Coronary artery (tissue), 2 donors: ENCODE results near the gene SDK2.
A peak's percentile ranks its signal among the peaks of the same experiment; 100 is the strongest.

Source experiments
- DNase-seq: peaks from one replicate; pipeline ENCODE4 v3.0.0-alpha.2; 2017; ENCODE audit warnings: low spot score
- H3K27ac ChIP-seq, 2 donors: fragments of 200-600 bp; sonication (generic); one replicate each; pipeline ENCODE4 v1.5.1; 2016 to 2019
- H3K4me3 ChIP-seq: fragments of 200-600 bp; sonication (generic); 2 replicates; pipeline ENCODE4 v1.5.1; 2016; ENCODE audit warnings: mild to moderate bottlenecking, moderate library complexity
- TF ChIP-seq, protein P1 (sequence below): fragments of 200-600 bp; sonication (generic); IDR thresholded peaks from one replicate; pipeline ENCODE4 v1.5.1; 2019; ENCODE audit warnings: antibody characterized with exemption

The SDK2 gene

DNA sequence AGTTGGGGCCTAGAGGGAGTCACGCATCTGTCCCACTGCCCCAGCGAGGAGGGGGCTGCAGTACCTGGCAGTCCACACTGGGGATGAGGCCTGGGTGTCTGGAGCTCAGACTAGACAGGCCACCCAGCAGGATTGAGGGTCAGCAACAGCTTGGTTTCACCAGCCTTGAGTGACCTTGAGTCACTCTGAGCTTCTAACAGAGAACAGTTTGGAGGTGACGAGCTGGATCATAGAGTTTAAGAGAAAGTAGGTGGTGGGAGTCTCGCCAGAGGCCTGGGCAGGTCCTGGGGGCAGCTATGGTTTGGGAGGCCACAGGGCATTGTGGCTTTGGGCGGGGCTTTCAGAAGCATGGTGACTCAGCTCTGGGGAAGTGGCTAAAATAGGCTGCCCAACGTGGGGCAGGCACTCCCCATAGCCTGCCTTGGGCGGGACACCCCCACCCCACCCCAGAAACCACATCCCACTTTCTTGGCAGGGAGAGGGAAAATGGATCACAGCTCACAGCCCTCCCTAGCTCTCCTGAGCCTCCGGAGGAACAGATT is 352.9 kb downstream of the SDK2 start:
- Histone ChIP-seq H3K4me3 (peak overlapping the region; percentile 60), H3K27ac (peak overlapping the region; percentile 95 to 97)
- TF ChIP-seq, protein P1, sequence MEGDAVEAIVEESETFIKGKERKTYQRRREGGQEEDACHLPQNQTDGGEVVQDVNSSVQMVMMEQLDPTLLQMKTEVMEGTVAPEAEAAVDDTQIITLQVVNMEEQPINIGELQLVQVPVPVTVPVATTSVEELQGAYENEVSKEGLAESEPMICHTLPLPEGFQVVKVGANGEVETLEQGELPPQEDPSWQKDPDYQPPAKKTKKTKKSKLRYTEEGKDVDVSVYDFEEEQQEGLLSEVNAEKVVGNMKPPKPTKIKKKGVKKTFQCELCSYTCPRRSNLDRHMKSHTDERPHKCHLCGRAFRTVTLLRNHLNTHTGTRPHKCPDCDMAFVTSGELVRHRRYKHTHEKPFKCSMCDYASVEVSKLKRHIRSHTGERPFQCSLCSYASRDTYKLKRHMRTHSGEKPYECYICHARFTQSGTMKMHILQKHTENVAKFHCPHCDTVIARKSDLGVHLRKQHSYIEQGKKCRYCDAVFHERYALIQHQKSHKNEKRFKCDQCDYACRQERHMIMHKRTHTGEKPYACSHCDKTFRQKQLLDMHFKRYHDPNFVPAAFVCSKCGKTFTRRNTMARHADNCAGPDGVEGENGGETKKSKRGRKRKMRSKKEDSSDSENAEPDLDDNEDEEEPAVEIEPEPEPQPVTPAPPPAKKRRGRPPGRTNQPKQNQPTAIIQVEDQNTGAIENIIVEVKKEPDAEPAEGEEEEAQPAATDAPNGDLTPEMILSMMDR: no peak
- DNase-seq: peak; percentile 92

DNA sequence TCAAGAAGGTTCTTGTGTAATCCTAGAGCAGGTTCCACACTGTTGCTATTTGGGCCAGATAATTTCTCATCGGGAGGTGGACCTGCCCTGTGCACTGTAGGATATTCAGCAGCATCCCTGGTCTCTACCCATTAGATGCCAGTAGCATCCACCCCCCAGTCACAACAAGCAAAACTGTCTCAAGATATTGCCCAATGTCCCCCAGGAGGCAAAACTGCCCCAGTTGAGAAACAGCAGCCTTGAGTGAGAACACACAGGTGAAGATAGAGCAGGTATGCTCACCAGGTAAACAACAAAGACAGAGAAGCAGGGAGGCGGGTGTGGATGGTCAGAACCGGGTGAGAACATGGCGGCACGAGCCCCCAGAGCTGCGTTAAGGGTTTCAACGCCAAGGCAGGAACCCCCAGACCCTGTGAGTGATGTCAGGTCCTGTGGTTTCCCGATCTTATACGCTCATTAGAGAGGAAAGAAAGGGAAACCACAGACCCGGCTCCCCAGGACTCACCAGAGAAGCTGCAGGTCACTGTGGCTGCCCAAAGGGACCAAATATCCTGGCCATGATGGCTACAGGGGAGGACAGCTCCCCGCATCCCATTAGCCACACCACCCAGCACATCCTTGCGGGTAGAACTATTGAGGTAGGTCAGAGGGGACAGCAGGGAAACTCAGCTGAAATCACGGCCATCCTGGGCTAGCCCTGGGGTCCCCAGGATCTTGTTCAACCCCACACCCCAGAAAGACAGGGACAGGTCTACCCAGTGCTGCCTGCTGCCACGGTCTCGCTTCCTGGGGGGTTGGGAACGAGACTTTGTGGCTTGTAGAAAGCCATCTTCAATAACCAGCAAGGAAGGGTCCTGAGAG is 353.6 kb downstream of the SDK2 start:
- no peak for DNase-seq
- TF ChIP-seq, protein P1: no peak
- peak overlapping the region; percentile 95 to 97 for H3K27ac ChIP-seq
- peak overlapping the region; percentile 60 for H3K4me3 ChIP-seq

DNA sequence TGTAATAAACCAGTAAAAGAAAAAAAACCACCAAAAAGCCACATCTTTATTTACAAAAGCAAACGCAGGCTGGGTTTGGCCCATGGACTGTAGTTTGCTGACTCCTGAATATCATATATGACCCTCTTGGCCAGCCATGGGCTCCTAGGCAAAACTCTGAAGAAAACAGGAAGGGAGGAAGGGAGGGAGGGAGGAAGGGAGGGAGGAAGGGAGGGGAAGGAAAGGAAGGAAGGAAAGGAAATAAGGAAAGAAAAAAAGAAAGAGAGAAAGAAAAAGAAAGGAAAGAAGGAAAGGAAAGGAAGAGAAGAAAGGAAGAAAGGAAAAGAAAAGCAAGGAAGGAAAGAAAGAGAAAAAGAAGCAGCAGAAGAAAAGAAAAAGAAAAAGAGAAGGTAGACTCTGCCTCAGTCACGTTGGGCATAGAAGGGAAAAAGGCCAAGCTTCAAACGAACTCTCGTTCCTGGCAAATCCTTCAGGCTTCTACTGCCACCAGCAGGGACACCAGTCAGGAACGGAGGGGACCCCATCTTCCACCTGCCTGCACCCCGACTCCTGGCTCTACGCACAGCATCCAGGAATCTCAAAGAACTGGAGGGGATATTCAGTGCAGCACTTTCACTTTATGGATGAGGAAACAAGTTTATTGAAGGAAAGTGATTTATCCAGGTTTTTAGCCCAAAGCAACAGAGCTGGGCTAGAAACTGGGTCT is 354.5 kb downstream of the SDK2 start:
- H3K4me3 ChIP-seq: no peak overlapping the region

DNA sequence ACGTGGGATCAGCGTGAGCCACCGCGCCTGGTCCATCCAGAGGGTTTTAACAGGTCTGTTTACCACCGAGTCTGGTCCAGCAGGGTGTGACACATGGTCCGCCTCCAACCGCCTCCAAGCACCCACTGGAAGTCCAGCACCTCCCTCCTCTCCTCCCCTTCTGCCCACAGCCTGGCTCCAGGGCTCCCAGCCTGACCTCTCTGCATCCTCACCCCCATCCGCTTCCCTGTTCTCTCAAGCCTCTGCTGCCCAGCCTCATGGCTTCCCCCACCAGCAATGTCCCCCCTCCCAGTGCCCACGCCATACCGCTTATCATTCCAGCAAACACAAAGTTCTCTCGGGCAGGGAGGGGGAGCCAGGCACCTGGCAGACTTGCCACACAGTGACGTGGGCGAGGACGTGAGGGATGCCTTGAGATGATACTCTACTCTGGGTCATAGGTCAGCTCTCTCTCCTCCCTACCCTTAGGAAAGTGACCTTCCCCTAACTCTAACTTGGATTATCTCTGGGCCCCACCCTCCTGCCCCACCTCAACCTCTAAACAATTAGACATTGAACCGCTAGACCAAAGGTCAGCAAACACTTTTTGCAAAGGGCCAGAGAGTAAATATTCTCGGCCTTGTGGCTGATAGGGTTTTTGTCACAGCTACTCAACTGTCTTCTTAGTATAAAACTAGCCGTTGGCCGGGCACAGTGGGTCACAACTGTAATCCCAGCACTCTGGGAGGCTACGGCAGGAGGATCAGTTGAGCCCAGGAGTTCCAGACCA is 355.5 kb downstream of the SDK2 start:
- TF ChIP-seq, protein P1: no peak

More for the DNA sequence above, 354.5 kb downstream of the SDK2 start:
- DNase-seq: no peak
- peak overlapping the region; percentile 95 to 97 for H3K27ac ChIP-seq
- TF ChIP-seq, protein P1: no peak

DNA sequence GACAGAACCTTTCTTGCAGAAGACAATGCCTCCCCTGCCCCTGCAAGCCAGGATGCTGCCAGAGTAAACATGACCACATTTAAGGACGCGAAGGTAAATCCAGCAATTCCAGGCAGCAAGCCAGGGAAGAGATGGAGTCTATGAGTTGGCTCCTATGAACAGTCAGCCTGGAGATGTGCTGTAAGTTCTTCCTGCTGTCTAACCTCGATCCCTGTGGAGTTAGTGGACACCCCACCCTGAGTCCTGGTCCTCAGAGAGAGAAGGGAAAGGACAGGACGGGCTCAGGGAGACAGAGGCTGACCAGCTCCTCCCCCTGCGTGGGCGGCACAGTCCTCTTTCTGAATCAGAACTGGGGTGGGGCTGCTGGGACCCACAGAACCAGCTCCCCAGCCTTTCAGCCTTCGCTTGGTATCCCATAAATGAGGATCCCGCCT is 357.4 kb downstream of the SDK2 start:
- Histone ChIP-seq H3K27ac (peak overlapping the region in 1 of 2 donors; percentile 56), H3K4me3 (no peak overlapping the region)
- TF ChIP-seq, protein P1: no peak
- no peak for DNase-seq

More for the DNA sequence above, 355.5 kb downstream of the SDK2 start:
- H3K27ac ChIP-seq: peak overlapping the region; percentile 66 to 83
- H3K4me3 ChIP-seq: no peak overlapping the region
- DNase-seq: no peak
